CD4-positive, alpha-beta memory T cell (primary cell): ENCODE data around the gene FRMD4A. TPM values are rescaled to one million over a fixed set of nuclear protein-coding genes. Genes with fewer than 3 reads are reported as not detected.

ENCODE experiments used
- CTCF ChIA-PET: fragments of 350-600 bp; sonication (Branson Sonifier 250); formaldehyde crosslinking; loops from one replicate; lab custom pipeline; 2021; ENCODE audit warnings: inconsistent platforms; ENCODE audit not compliant: partially characterized antibody; lab: Charles Lee
- POLR2A ChIA-PET: fragments of 350-600 bp; sonication (Branson Sonifier 250); formaldehyde crosslinking; loops from one replicate; lab custom pipeline; 2021; ENCODE audit not compliant: partially characterized antibody; lab: Charles Lee
- DNase-seq, 5 donors: peaks; one replicate each; pipeline versions ENCODE4 v3.0.0 to v3.0.0-alpha.2; 2020 to 2022; ENCODE audit warnings: mixed read lengths in 1 of 5
- H3K27ac ChIP-seq: one replicate; pipeline ENCODE4 v1.7.0; 2013; ENCODE audit warnings: low read depth, low read length
- H3K27me3 ChIP-seq: 2 replicates; pipeline ENCODE4 v1.7.0; 2013; ENCODE audit warnings: mild to moderate bottlenecking, low read length, moderate library complexity; ENCODE audit not compliant: insufficient read depth
- H3K36me3 ChIP-seq: 2 replicates; pipeline ENCODE4 v1.7.0; 2013; ENCODE audit warnings: mild to moderate bottlenecking, low read length, moderate library complexity; ENCODE audit not compliant: insufficient read depth
- H3K4me1 ChIP-seq: 2 replicates; pipeline ENCODE4 v1.7.0; 2013; ENCODE audit warnings: mild to moderate bottlenecking, low read length, moderate library complexity; ENCODE audit not compliant: insufficient read depth
- H3K4me3 ChIP-seq, 2 donors: one replicate each; pipeline ENCODE4 v1.7.0; 2013; ENCODE audit warnings: low read length in 2 of 2, mild to moderate bottlenecking in 1 of 2
- H3K9me3 ChIP-seq, 2 donors: one replicate each; pipeline ENCODE4 v1.7.0; 2013; ENCODE audit warnings: low read length in 2 of 2, control low read depth in 1 of 2; ENCODE audit not compliant: control insufficient read depth in 1 of 2
- H3K27ac Mint-ChIP-seq, 7 donors: one replicate each; pipeline ENCODE4 v1.8.0; 2020 to 2021; ENCODE audit warnings: mixed read lengths in 7 of 7, mild to moderate bottlenecking in 6 of 7, inconsistent platforms in 3 of 7, moderate library complexity in 3 of 7
- H3K27me3 Mint-ChIP-seq, 2 donors: one replicate each; pipeline ENCODE4 v1.8.0; 2020 to 2021; ENCODE audit warnings: mixed read lengths in 2 of 2
- H3K36me3 Mint-ChIP-seq, 2 donors: one replicate each; pipeline ENCODE4 v1.8.0; 2020 to 2021; ENCODE audit warnings: mixed read lengths in 2 of 2, inconsistent platforms in 1 of 2, mild to moderate bottlenecking in 1 of 2
- H3K4me1 Mint-ChIP-seq, 4 donors: one replicate each; pipeline ENCODE4 v1.8.0; 2020 to 2021; ENCODE audit warnings: mixed read lengths in 4 of 4, mild to moderate bottlenecking in 1 of 4
- H3K4me3 Mint-ChIP-seq, 8 donors: one replicate each; pipeline ENCODE4 v1.8.0; 2020 to 2021; ENCODE audit warnings: mixed read lengths in 8 of 8, mild to moderate bottlenecking in 7 of 8, moderate library complexity in 6 of 8, inconsistent platforms in 3 of 8
- H3K9me3 Mint-ChIP-seq, 8 donors: one replicate each; pipeline ENCODE4 v1.8.0; 2020 to 2021; ENCODE audit warnings: mixed read lengths in 8 of 8, mild to moderate bottlenecking in 5 of 8, inconsistent platforms in 3 of 8, moderate library complexity in 1 of 8
- intact Hi-C: fragments of 100-400 bp; cut with micrococcal nuclease; formaldehyde crosslinking; loops from one replicate; pipeline ENCODE4 v1.15.1; 2023
- polyA plus RNA-seq, 2 donors: library from polyadenylated mRNA; unstranded; fragments of 300-500 nt; fragmentation: Illumina TruSeq; gene quantifications; one replicate each; pipeline ENCODE4 v1.2.3, GENCODE V29; 2021
- total RNA-seq, 2 experiments: library from RNA; stranded (reverse); gene quantifications; one replicate each; pipeline ENCODE4 v1.2.3, GENCODE V29; 2021

Gene FRMD4A
- total and polyA plus RNA-seq, 4 experiments from 2014 or later, result 0.89 to 2.4 (median 1.9) TPM; not detected in 1

GRCh38 chr10:14345262-14345661, 14.5 kb upstream of the FRMD4A start:
- CTCF ChIA-PET, result no interaction called here
- POLR2A ChIA-PET, result interaction anchor here (0.6 kb wide), 1 partner anchor 44 kb away, joined by 3 read pairs; no protein-coding TSS in a partner anchor

GRCh38 chr10:14340051-14340744, 9.5 kb upstream of the FRMD4A start:
- no peak for DNase-seq
- Mint-ChIP-seq H3K4me3 (no peak overlapping the region), H3K9me3 (no peaks in the 10 kb centered on the region), H3K27me3 (peaks cover 13 to 18% of the 10 kb centered on the region in 2 donors), H3K27ac (no peak overlapping the region), H3K4me1 (peaks cover 0 to 4% (median under 1%) of the 10 kb centered on the region in 4 donors), H3K36me3 (no peaks in the 10 kb centered on the region)
- no peak overlapping the region for H3K4me3 ChIP-seq
- CTCF ChIA-PET, result no interaction called here
- intact Hi-C loops, result no loop called here
- no peaks in the 10 kb centered on the region for H3K36me3 ChIP-seq
- no peaks in the 10 kb centered on the region for H3K9me3 ChIP-seq
- no peak overlapping the region for H3K27ac ChIP-seq
- no peaks in the 10 kb centered on the region for H3K27me3 ChIP-seq
- POLR2A ChIA-PET, result no interaction called here
- H3K4me1 ChIP-seq, result peaks cover 5% of the 10 kb centered on the region

More at GRCh38 chr10:14345262-14345661, 14.5 kb upstream of the FRMD4A start:
- Mint-ChIP-seq H3K9me3 (no peaks in the 10 kb centered on the region), H3K4me3 (no peak overlapping the region), H3K4me1 (no peaks in the 10 kb centered on the region), H3K27ac (peak overlapping the region in 1 of 7 donors; percentile 5), H3K27me3 (peaks cover 12 to 17% of the 10 kb centered on the region in 2 donors), H3K36me3 (no peaks in the 10 kb centered on the region)
- Histone ChIP-seq H3K4me1 (no peaks in the 10 kb centered on the region), H3K36me3 (no peaks in the 10 kb centered on the region), H3K27ac (no peak overlapping the region), H3K27me3 (no peaks in the 10 kb centered on the region), H3K4me3 (no peak overlapping the region), H3K9me3 (no peaks in the 10 kb centered on the region)
- DNase-seq, result no peak
- intact Hi-C loops, result no loop called here

GRCh38 chr10:14336736-14337135, 6.0 kb upstream of the FRMD4A start:
- intact Hi-C loops, result no loop called here
- H3K4me3 Mint-ChIP-seq, result no peak overlapping the region
- H3K4me1 ChIP-seq, result peaks cover 5% of the 10 kb centered on the region
- ChIA-PET POLR2A (no interaction called here), CTCF (no interaction called here)
- H3K9me3 ChIP-seq, result no peaks in the 10 kb centered on the region
- H3K27me3 Mint-ChIP-seq, result peaks cover 19% of the 10 kb centered on the region in 2 donors
- H3K27ac Mint-ChIP-seq, result no peak overlapping the region
- no peaks in the 10 kb centered on the region for H3K36me3 Mint-ChIP-seq
- H3K27me3 ChIP-seq, result no peaks in the 10 kb centered on the region
- H3K9me3 Mint-ChIP-seq, result no peaks in the 10 kb centered on the region
- no peak for DNase-seq
- H3K36me3 ChIP-seq, result no peaks in the 10 kb centered on the region
- H3K4me1 Mint-ChIP-seq, result peaks cover 0 to 4% (median under 1%) of the 10 kb centered on the region in 4 donors
- H3K27ac ChIP-seq, result no peak overlapping the region
- H3K4me3 ChIP-seq, result no peak overlapping the region

GRCh38 chr10:14334771-14335170, 4.0 kb upstream of the FRMD4A start:
- Histone ChIP-seq H3K4me1 (peaks cover 5% of the 10 kb centered on the region), H3K27ac (no peak overlapping the region), H3K9me3 (no peaks in the 10 kb centered on the region), H3K36me3 (no peaks in the 10 kb centered on the region), H3K4me3 (no peak overlapping the region), H3K27me3 (peaks cover 4% of the 10 kb centered on the region)
- no peak for DNase-seq
- intact Hi-C loops, result no loop called here
- Mint-ChIP-seq H3K4me1 (peaks cover 0 to 4% (median under 1%) of the 10 kb centered on the region in 4 donors), H3K36me3 (no peaks in the 10 kb centered on the region), H3K9me3 (no peaks in the 10 kb centered on the region), H3K4me3 (no peak overlapping the region), H3K27ac (no peak overlapping the region), H3K27me3 (peaks cover 20% of the 10 kb centered on the region in 2 donors)
- ChIA-PET POLR2A (no interaction called here), CTCF (no interaction called here)

GRCh38 chr10:14333606-14334005, 2.9 kb upstream of the FRMD4A start:
- no peak for DNase-seq
- Histone ChIP-seq H3K9me3 (no peaks in the 10 kb centered on the region), H3K36me3 (no peaks in the 10 kb centered on the region), H3K4me1 (peaks cover 5% of the 10 kb centered on the region), H3K4me3 (no peak overlapping the region), H3K27ac (no peak overlapping the region), H3K27me3 (peaks cover 4% of the 10 kb centered on the region)
- no peak overlapping the region for H3K27ac Mint-ChIP-seq
- no peaks in the 10 kb centered on the region for H3K9me3 Mint-ChIP-seq
- CTCF ChIA-PET, result no interaction called here
- H3K4me3 Mint-ChIP-seq, result no peak overlapping the region
- no peaks in the 10 kb centered on the region for H3K36me3 Mint-ChIP-seq
- H3K27me3 Mint-ChIP-seq, result peaks cover 23 to 26% of the 10 kb centered on the region in 2 donors
- H3K4me1 Mint-ChIP-seq, result peaks cover 0 to 4% (median under 1%) of the 10 kb centered on the region in 4 donors
- intact Hi-C loops, result no loop called here
- POLR2A ChIA-PET, result no interaction called here

- no peaks in the 10 kb centered on the region for H3K9me3 Mint-ChIP-seq
- Histone ChIP-seq H3K9me3 (no peaks in the 10 kb centered on the region), H3K4me3 (no peak overlapping the region), H3K4me1 (peaks cover 5% of the 10 kb centered on the region), H3K27ac (no peak overlapping the region), H3K36me3 (no peaks in the 10 kb centered on the region), H3K27me3 (peaks cover 4% of the 10 kb centered on the region)
- no peak overlapping the region for H3K4me3 Mint-ChIP-seq
- intact Hi-C loops, result no loop called here
- DNase-seq, result no peak
- H3K36me3 Mint-ChIP-seq, result no peaks in the 10 kb centered on the region
- H3K27me3 Mint-ChIP-seq, result peaks cover 22 to 26% of the 10 kb centered on the region in 2 donors
- H3K4me1 Mint-ChIP-seq, result peaks cover 0 to 4% (median under 1%) of the 10 kb centered on the region in 4 donors
- ChIA-PET POLR2A (no interaction called here), CTCF (no interaction called here)
- no peak overlapping the region for H3K27ac Mint-ChIP-seq
Observed at GRCh38 chr10:14332903-14333302, 2.2 kb upstream of the FRMD4A start.

- no peak overlapping the region for H3K4me3 Mint-ChIP-seq
- no peaks in the 10 kb centered on the region for H3K9me3 ChIP-seq
- no peak overlapping the region for H3K4me3 ChIP-seq
- peaks cover 0 to 3% (median 0%) of the 10 kb centered on the region in 4 donors for H3K4me1 Mint-ChIP-seq
- intact Hi-C loops, result no loop called here
- peaks cover 4% of the 10 kb centered on the region for H3K27me3 ChIP-seq
- H3K36me3 Mint-ChIP-seq, result no peaks in the 10 kb centered on the region
- H3K27ac ChIP-seq, result no peak overlapping the region
- no peak overlapping the region for H3K27ac Mint-ChIP-seq
- ChIA-PET POLR2A (no interaction called here), CTCF (no interaction called here)
- no peaks in the 10 kb centered on the region for H3K9me3 Mint-ChIP-seq
- H3K27me3 Mint-ChIP-seq, result peaks cover 35 to 40% of the 10 kb centered on the region in 2 donors
- DNase-seq, result no peak
- H3K36me3 ChIP-seq, result no peaks in the 10 kb centered on the region
- H3K4me1 ChIP-seq, result no peaks in the 10 kb centered on the region
Observed at GRCh38 chr10:14329746-14330173, 964 bp downstream of the FRMD4A start.
